ENCODE data around the gene NOL9. TPM values are rescaled to one million over a fixed set of nuclear protein-coding genes. Genes with fewer than 3 reads are reported as not detected.

NOL9 gene
- total RNA-seq, 1 donor from 2014 or later: 26.0 TPM

- DNase-seq (ENCODE audit: low spot score) (no peak), ATAC-seq (no peak)
- intact Hi-C loops (cut with DNase I): no loop called here
Measured at GRCh38 chr1:6484826-6485167, 69.5 kb downstream of the NOL9 start.

- no peak for ATAC-seq
- intact Hi-C loops (cut with DNase I): no loop called here
Measured at GRCh38 chr1:6483761-6484117, 70.6 kb downstream of the NOL9 start.

GRCh38 chr1:6483017-6483760 is 71.1 kb downstream of the NOL9 start:
- ATAC-seq (no peak), DNase-seq (ENCODE audit: low spot score) (no peak)
- intact Hi-C loops (cut with DNase I): no loop called here

More at GRCh38 chr1:6483761-6484117, 70.6 kb downstream of the NOL9 start:
- no peak for DNase-seq (ENCODE audit: low spot score)

- ATAC-seq (no peak), DNase-seq (ENCODE audit: low spot score) (no peak)
- intact Hi-C loops (cut with DNase I): no loop called here
Measured at GRCh38 chr1:6481820-6482219, 72.5 kb downstream of the NOL9 start.

GRCh38 chr1:6477039-6477820 is 77.1 kb downstream of the NOL9 start:
- no peak for DNase-seq (ENCODE audit: low spot score)
- intact Hi-C loops (cut with DNase I): loop anchor here (2.0 kb wide), 1 partner anchor 52 kb away; no protein-coding TSS in a partner anchor
- ATAC-seq: no peak

GRCh38 chr1:6476483-6476882 is 77.8 kb downstream of the NOL9 start:
- ATAC-seq (no peak), DNase-seq (ENCODE audit: low spot score) (no peak)
- intact Hi-C loops (cut with DNase I): loop anchor here (2.0 kb wide), 1 partner anchor 52 kb away; no protein-coding TSS in a partner anchor

- DNase-seq (ENCODE audit: low spot score) (peak; percentile 76), ATAC-seq (peak; percentile 69)
- intact Hi-C loops (cut with DNase I): loop anchor here (2.0 kb wide), 1 partner anchor 53 kb away; no protein-coding TSS in a partner anchor
Measured at GRCh38 chr1:6475381-6476133, 78.8 kb downstream of the NOL9 start.

- ATAC-seq (no peak), DNase-seq (ENCODE audit: low spot score) (no peak)
- intact Hi-C loops (cut with DNase I): no loop called here
Measured at GRCh38 chr1:6474815-6475282, 79.5 kb downstream of the NOL9 start.

- intact Hi-C loops (cut with DNase I): no loop called here
- ATAC-seq (no peak), DNase-seq (ENCODE audit: low spot score) (no peak)
Measured at GRCh38 chr1:6473974-6474814, 80.1 kb downstream of the NOL9 start.

GRCh38 chr1:6473156-6473555 is 81.2 kb downstream of the NOL9 start:
- ATAC-seq (no peak), DNase-seq (ENCODE audit: low spot score) (no peak)
- intact Hi-C loops (cut with DNase I): no loop called here

GRCh38 chr1:6472391-6472790 is 81.9 kb downstream of the NOL9 start:
- intact Hi-C loops (cut with DNase I): no loop called here
- no peak for ATAC-seq
- no peak for DNase-seq (ENCODE audit: low spot score)

- intact Hi-C loops (cut with DNase I): no loop called here
- DNase-seq (ENCODE audit: low spot score): no peak
- no peak for ATAC-seq
Measured at GRCh38 chr1:6471970-6472368, 82.3 kb downstream of the NOL9 start.

Other genes starting within 250 kb of the NOL9 start
- 11.9 TPM for gene ACOT7, start 160.7 kb downstream of the NOL9 start, total RNA-seq
- not detected for gene HES2, start 134.6 kb downstream of the NOL9 start, total RNA-seq
- 14.4 TPM for gene ESPN, start 129.7 kb downstream of the NOL9 start, total RNA-seq
- 52.0 TPM for gene TNFRSF25, start 88.3 kb downstream of the NOL9 start, total RNA-seq
- 77.7 TPM for gene PLEKHG5, start 62.8 kb downstream of the NOL9 start, total RNA-seq
- gene TAS1R1, start 794 bp upstream of the NOL9 start, total RNA-seq: not detected
- 28.9 TPM for gene ZBTB48, start 25.5 kb upstream of the NOL9 start, total RNA-seq
- 31.4 TPM for gene KLHL21, start 48.4 kb upstream of the NOL9 start, total RNA-seq
- gene PHF13, start 59.2 kb upstream of the NOL9 start, total RNA-seq: 19.3 TPM
- gene THAP3, start 70.4 kb upstream of the NOL9 start, total RNA-seq: 20.4 TPM
- 38.7 TPM for gene DNAJC11, start 147.3 kb upstream of the NOL9 start, total RNA-seq
- 72.4 TPM for gene CAMTA1, start 230.9 kb upstream of the NOL9 start, total RNA-seq

Measured in sciatic nerve (tissue), 2 donors.